Neural crest cell (in vitro differentiated cells): Measurements from ENCODE around the gene GMNN. TPM values are rescaled to one million over a fixed set of nuclear protein-coding genes. Genes with fewer than 3 reads are reported as not detected.

Experiments used
- DNase-seq: peaks from one replicate; pipeline ENCODE4 v3.0.0; 2021; ENCODE audit warnings: low read depth, mixed read lengths, low spot score
- H3K27ac Mint-ChIP-seq: one replicate; pipeline ENCODE4 v1.8.0; 2021; ENCODE audit warnings: mild to moderate bottlenecking, mixed read lengths; ENCODE audit not compliant: unreplicated experiment
- H3K27me3 Mint-ChIP-seq: 2 replicates; pipeline ENCODE4 v1.8.0; 2021; ENCODE audit warnings: low read depth, mild to moderate bottlenecking, mixed read lengths
- H3K36me3 Mint-ChIP-seq: 2 replicates; pipeline ENCODE4 v1.8.0; 2021; ENCODE audit warnings: low read depth, mild to moderate bottlenecking, mixed read lengths
- H3K4me1 Mint-ChIP-seq: 2 replicates; pipeline ENCODE4 v1.8.0; 2021; ENCODE audit warnings: mixed read lengths
- H3K4me3 Mint-ChIP-seq: one replicate; pipeline ENCODE4 v1.8.0; 2021; ENCODE audit warnings: mild to moderate bottlenecking, mixed read lengths
- H3K9me3 Mint-ChIP-seq: 2 replicates; pipeline ENCODE4 v1.8.0; 2021; ENCODE audit warnings: mixed read lengths
- CTCF ChIP-seq: fragments of 200-600 bp; sonication (generic); conservative IDR thresholded peaks from 2 replicates; pipeline ENCODE4 v1.5.0; 2021; ENCODE audit warnings: antibody characterized with exemption, mild to moderate bottlenecking
- total RNA-seq: library from RNA; stranded (reverse); gene quantifications from 2 replicates; pipeline ENCODE4 v1.2.1, GENCODE V29; 2021

Gene GMNN
- total RNA-seq, 1 donor from 2014 or later, result 112 TPM

- no peak overlapping the region for H3K4me3 Mint-ChIP-seq
- H3K27ac Mint-ChIP-seq, result no peak overlapping the region
- TF ChIP-seq CTCF, result no peak
- H3K36me3 Mint-ChIP-seq, result no peaks in the 10 kb centered on the region
- H3K4me1 Mint-ChIP-seq, result peaks cover 3% of the 10 kb centered on the region
- no peak for DNase-seq
- H3K27me3 Mint-ChIP-seq, result no peaks in the 10 kb centered on the region
- no peaks in the 10 kb centered on the region for H3K9me3 Mint-ChIP-seq
These were observed 17.1 kb upstream of the GMNN start for GRCh38 chr6:24757611-24758010.

- peaks cover 3% of the 10 kb centered on the region for H3K4me1 Mint-ChIP-seq
- H3K27me3 Mint-ChIP-seq, result no peaks in the 10 kb centered on the region
- TF ChIP-seq CTCF, result no peak
- no peaks in the 10 kb centered on the region for H3K9me3 Mint-ChIP-seq
- no peak overlapping the region for H3K4me3 Mint-ChIP-seq
- no peak overlapping the region for H3K27ac Mint-ChIP-seq
- DNase-seq, result no peak
- no peaks in the 10 kb centered on the region for H3K36me3 Mint-ChIP-seq
These were observed 15.0 kb upstream of the GMNN start for GRCh38 chr6:24759718-24760117.

GRCh38 chr6:24760210-24760609 is 14.5 kb upstream of the GMNN start:
- Mint-ChIP-seq H3K27ac (no peak overlapping the region), H3K4me1 (peaks cover 3% of the 10 kb centered on the region)

GRCh38 chr6:24761193-24761835 is 13.4 kb upstream of the GMNN start:
- Mint-ChIP-seq H3K4me3 (no peak overlapping the region), H3K4me1 (peaks cover 3% of the 10 kb centered on the region), H3K9me3 (no peaks in the 10 kb centered on the region), H3K27me3 (no peaks in the 10 kb centered on the region), H3K36me3 (no peaks in the 10 kb centered on the region), H3K27ac (no peak overlapping the region)
- no peak for TF ChIP-seq CTCF
- DNase-seq, result no peak

More at GRCh38 chr6:24760210-24760609, 14.5 kb upstream of the GMNN start:
- H3K27me3 Mint-ChIP-seq, result no peaks in the 10 kb centered on the region
- no peaks in the 10 kb centered on the region for H3K9me3 Mint-ChIP-seq
- no peak for TF ChIP-seq CTCF
- DNase-seq, result no peak
- no peaks in the 10 kb centered on the region for H3K36me3 Mint-ChIP-seq
- no peak overlapping the region for H3K4me3 Mint-ChIP-seq

- TF ChIP-seq CTCF, result no peak
- H3K4me3 Mint-ChIP-seq, result no peak overlapping the region
- DNase-seq, result no peak
- no peaks in the 10 kb centered on the region for H3K27me3 Mint-ChIP-seq
- no peak overlapping the region for H3K27ac Mint-ChIP-seq
- H3K4me1 Mint-ChIP-seq, result peaks cover 3% of the 10 kb centered on the region
- no peaks in the 10 kb centered on the region for H3K36me3 Mint-ChIP-seq
- H3K9me3 Mint-ChIP-seq, result no peaks in the 10 kb centered on the region
These were observed 12.9 kb upstream of the GMNN start for GRCh38 chr6:24761851-24762250.
